Muscle layer of duodenum (tissue), 2 donors: ENCODE results near the gene OR6Q1.

Experiments
- H3K27ac ChIP-seq: one replicate; pipeline ENCODE4 v1.7.0; 2013; ENCODE audit warnings: mild to moderate bottlenecking, low read length
- H3K27me3 ChIP-seq: one replicate; pipeline ENCODE4 v1.7.0; 2013; ENCODE audit warnings: low read depth, mild to moderate bottlenecking, control low read depth, low read length
- H3K36me3 ChIP-seq, 2 donors: one replicate each; pipeline ENCODE4 v1.7.0; 2013; ENCODE audit warnings: low read length in 2 of 2, control low read depth in 1 of 2, mild to moderate bottlenecking in 1 of 2; ENCODE audit not compliant: insufficient read depth in 2 of 2, control insufficient read depth in 1 of 2
- H3K4me1 ChIP-seq, 2 donors: one replicate each; pipeline ENCODE4 v1.7.0; 2013; ENCODE audit warnings: low read length in 2 of 2, mild to moderate bottlenecking in 2 of 2, control low read depth in 1 of 2, moderate library complexity in 1 of 2; ENCODE audit not compliant: insufficient read depth in 2 of 2, control insufficient read depth in 1 of 2
- H3K4me3 ChIP-seq, 2 donors: one replicate each; pipeline ENCODE4 v1.7.0; 2013; ENCODE audit warnings: low read length in 2 of 2, low read depth in 1 of 2, mild to moderate bottlenecking in 1 of 2
- H3K9me3 ChIP-seq, 2 donors: one replicate each; pipeline ENCODE4 v1.7.0; 2013; ENCODE audit warnings: low read length in 2 of 2, control low read depth in 1 of 2, mild to moderate bottlenecking in 1 of 2; ENCODE audit not compliant: control insufficient read depth in 1 of 2
- donor health status: healthy.

Gene OR6Q1

DNA sequence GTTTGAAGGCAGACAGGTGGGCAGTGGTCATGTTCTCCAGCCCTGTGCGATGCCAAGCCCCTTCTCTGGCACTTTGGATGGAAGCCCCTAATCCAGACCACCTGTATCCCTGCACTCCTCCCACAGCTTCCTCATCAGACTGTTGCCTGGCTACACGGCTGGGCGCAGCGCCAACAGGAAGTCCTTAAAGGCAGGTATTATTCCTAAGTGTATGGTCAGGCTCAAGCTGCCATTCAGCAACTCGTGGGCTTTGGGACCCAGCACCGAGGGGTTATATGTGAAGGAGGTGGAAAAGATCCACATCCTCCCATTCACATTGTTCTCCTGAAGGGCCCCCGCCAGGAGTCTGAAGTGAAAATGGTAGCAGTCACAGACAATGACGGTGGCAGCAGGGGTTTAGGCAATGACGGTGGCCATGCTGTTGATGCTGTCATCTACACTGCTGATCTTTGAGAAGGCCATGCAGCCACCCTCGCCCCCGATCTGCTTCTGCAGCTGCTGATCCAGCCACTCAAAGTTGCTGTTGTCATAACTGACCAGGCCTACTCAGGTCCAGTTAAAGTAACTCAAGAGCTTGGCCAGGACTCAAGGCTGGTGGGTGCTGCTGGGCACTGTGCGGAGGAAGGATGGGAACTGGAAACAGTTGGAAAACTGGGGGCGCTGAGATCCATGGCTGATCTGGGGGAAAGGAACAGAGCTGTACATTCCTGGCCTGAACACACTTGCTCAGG lies 27.7 kb downstream of the OR6Q1 start:
- Histone ChIP-seq H3K4me3 (no peak overlapping the region), H3K36me3 (no peaks in the 10 kb centered on the region), H3K9me3 (no peaks in the 10 kb centered on the region), H3K27ac (no peak overlapping the region), H3K4me1 (peaks cover 5 to 10% of the 10 kb centered on the region in 2 donors), H3K27me3 (no peaks in the 10 kb centered on the region)

DNA sequence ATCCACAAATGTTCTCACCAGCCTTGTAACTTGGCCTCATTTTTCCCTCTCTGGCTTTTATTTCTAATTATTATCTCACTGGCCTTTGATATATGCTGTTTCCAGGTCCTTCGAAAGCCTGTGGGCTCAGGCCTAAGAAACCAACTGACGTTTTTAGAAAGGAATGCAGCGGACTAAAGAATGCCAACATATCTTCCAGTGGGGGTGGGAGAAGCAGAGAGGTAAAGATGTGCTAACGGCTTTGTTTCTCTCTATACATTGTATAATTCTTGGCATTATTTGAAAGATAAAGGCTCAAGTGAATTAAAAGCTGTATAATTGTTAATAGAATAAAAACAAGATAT lies 28.2 kb downstream of the OR6Q1 start:
- H3K4me3 ChIP-seq: no peak overlapping the region
- H3K27ac ChIP-seq: no peak overlapping the region
- no peaks in the 10 kb centered on the region for H3K27me3 ChIP-seq
- H3K9me3 ChIP-seq: no peaks in the 10 kb centered on the region
- peaks cover 5 to 10% of the 10 kb centered on the region in 2 donors for H3K4me1 ChIP-seq
- no peaks in the 10 kb centered on the region for H3K36me3 ChIP-seq

DNA sequence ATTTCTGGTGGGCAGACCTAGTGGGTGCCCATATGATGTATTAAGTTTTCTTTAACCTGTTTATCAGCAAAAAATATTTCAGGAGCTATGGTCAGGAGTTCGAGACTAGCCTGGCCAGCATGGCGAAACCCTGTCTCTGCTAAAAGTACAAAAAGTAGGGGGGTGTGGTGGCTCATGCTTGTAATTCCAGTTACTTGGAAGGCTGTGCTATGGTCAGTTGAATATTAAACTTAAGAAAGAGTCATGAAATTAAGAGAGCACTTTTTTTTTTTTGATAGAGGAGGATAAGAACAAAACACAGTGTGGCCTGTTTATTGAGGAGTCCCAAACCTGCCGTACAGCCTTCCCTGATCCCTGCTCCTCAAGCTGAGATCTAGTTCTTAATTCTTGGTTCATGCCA lies 29.8 kb downstream of the OR6Q1 start:
- no peak overlapping the region for H3K27ac ChIP-seq
- no peaks in the 10 kb centered on the region for H3K27me3 ChIP-seq
- no peaks in the 10 kb centered on the region for H3K36me3 ChIP-seq
- peaks cover 5 to 10% of the 10 kb centered on the region in 2 donors for H3K4me1 ChIP-seq
- no peaks in the 10 kb centered on the region for H3K9me3 ChIP-seq
- H3K4me3 ChIP-seq: no peak overlapping the region

DNA sequence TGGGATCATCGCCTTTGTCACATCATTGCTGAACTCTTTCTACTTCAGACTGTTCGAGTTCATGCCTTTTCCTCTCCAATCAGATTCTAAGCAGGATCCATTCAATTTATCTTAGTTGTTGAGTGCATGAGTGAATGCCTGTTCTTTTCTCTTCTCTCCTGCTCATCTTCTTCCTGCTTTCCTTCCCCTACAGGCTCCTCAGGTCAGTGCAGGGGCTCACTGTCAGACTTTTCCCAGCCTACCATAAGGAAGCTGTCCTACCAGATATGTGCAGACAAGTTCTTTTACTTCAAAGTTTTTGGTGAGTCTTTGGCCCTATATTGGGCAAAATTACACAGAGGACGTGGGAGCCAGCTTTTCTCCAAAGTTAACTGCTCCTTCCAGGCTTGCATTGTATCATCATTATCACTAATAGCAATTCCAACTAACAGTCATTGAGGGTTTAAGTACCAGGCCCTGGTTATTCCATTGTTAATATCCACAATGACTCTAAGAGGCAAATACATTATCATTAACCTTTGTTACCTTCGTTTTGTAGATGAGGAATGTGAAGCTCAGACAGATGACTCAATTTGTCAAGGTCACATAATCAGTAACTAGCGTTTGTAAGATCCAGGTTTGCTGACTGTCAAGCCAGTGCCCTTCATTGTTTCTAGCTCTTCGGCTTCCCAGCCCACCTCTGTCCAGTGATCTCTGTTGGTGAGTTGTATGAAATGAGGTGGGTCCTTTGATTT lies 30.4 kb downstream of the OR6Q1 start:
- no peak overlapping the region for H3K4me3 ChIP-seq
- no peaks in the 10 kb centered on the region for H3K36me3 ChIP-seq
- no peaks in the 10 kb centered on the region for H3K27me3 ChIP-seq
- H3K9me3 ChIP-seq: no peaks in the 10 kb centered on the region
- no peak overlapping the region for H3K27ac ChIP-seq
- peaks cover 5 to 10% of the 10 kb centered on the region in 2 donors for H3K4me1 ChIP-seq

DNA sequence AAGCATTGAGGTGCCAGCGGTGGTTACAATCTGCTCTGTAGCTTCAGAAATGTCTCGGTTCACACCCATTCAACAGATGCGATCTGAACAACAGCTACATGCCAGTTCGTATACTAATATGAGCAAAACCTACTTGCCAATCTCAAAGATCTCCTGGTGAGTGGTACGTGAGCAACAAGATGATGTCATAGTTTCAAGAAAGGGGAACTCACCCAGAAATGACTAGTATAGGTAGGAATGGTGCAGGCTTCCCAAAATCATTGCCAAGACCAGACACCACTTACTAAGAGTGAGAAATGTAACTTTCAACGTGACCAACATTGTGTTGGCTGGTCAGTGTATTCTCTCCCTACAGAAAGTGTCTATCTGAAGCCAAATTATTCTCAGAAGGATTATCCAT lies 31.1 kb downstream of the OR6Q1 start:
- Histone ChIP-seq H3K4me3 (no peak overlapping the region), H3K4me1 (peaks cover 5 to 10% of the 10 kb centered on the region in 2 donors), H3K9me3 (no peaks in the 10 kb centered on the region), H3K27ac (no peak overlapping the region), H3K36me3 (no peaks in the 10 kb centered on the region), H3K27me3 (no peaks in the 10 kb centered on the region)

DNA sequence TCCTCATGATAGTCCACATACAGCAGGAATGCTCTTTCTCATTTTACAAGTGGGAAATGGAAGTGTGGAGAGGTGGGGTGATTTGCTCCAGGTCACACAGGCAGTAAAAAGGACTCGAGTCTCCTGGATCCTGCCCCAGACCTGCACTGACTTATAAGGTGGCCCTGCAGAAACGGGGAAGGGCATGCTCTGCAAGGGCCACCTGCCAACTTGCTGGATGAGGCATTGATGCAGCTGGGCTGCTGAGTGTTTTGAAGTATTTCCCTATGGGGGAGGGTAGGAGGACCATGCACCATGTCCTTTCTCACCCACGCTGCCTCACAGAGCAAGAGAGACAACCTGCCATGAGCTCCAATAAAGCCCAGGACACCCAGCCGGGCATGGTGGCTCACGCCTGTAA lies 36.9 kb downstream of the OR6Q1 start:
- Histone ChIP-seq H3K9me3 (no peaks in the 10 kb centered on the region), H3K36me3 (no peaks in the 10 kb centered on the region), H3K27me3 (no peaks in the 10 kb centered on the region), H3K4me1 (no peaks in the 10 kb centered on the region), H3K4me3 (no peak overlapping the region), H3K27ac (no peak overlapping the region)

DNA sequence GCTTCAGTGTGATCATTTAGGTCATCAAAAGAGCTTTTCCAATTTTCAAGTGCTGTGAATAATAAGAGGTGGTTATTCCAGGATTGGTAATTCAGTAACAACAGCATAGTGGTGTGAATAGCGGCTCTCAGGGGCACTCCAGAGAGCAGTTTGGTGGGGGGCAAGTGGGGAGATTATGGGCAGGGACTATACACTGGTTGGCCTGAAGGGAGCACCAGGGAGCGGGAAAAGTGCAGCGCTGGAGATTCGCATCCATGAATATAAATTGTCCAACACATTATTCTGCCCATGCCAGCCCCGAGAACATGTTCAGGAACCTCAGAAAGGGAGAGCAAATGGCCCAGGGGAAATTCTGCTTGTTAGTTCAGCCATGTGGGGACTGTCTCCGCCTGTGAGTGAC lies 37.9 kb downstream of the OR6Q1 start:
- Histone ChIP-seq H3K4me3 (no peak overlapping the region), H3K4me1 (no peaks in the 10 kb centered on the region)

DNA sequence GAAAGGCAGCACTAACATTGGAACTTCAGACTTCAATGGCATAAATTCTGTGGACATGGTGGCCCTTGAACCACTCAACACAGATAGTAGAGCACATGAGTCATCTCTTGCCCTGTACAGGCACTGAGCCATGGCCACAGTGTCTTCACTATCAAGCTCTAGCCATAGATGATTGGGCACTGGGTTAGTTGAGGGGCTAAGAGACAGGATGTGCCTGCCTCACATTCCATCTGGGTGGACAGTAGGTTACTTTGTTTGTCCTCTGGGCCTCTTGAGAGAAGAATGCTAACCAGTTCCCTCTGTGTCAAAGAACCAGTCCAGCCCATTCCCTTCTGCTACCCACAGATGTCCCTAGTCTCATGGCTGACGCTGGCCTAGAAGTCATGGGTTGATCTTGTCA lies 39.8 kb downstream of the OR6Q1 start:
- Histone ChIP-seq H3K27me3 (no peaks in the 10 kb centered on the region), H3K9me3 (no peaks in the 10 kb centered on the region), H3K4me1 (no peaks in the 10 kb centered on the region), H3K27ac (no peak overlapping the region), H3K36me3 (no peaks in the 10 kb centered on the region), H3K4me3 (no peak overlapping the region)

More for the DNA sequence above, 37.9 kb downstream of the OR6Q1 start:
- H3K9me3 ChIP-seq: no peaks in the 10 kb centered on the region
- no peak overlapping the region for H3K27ac ChIP-seq
- H3K36me3 ChIP-seq: no peaks in the 10 kb centered on the region
- H3K27me3 ChIP-seq: no peaks in the 10 kb centered on the region

DNA sequence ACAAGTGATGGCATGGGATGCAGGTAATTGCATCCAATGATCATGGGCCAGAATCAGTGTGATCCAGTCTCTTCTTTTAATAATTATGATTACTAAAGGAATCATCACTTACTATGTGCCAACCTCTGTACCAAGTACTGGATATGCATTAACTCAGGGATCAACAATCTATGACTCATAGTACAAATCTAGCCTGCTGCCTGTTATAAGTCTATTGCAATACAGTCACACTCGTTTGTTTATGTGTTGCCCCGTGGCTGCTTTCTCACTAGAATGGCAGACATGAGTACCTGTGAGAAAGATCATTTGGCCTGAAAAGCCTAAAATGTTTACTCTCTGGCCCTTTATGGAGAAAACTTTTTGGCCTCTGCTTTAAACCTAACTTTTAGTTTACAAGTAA lies 45.0 kb downstream of the OR6Q1 start:
- Histone ChIP-seq H3K4me3 (no peak overlapping the region), H3K27ac (no peak overlapping the region), H3K27me3 (no peaks in the 10 kb centered on the region), H3K9me3 (no peaks in the 10 kb centered on the region), H3K4me1 (no peaks in the 10 kb centered on the region), H3K36me3 (no peaks in the 10 kb centered on the region)
